Stomach (tissue), 4 donors: Measurements from ENCODE around the gene ELMO1.

ENCODE experiments used
- POLR2A ChIP-seq, 4 donors: fragments of 450-650 bp; IDR thresholded peaks; one replicate each; pipeline ENCODE4 v1.6.1; 2016; ENCODE audit warnings: antibody characterized with exemption in 4 of 4, control low read depth in 2 of 4, mild to moderate bottlenecking in 1 of 4, moderate library complexity in 1 of 4
- POLR2AphosphoS5 ChIP-seq, 3 donors: sonication (generic); formaldehyde crosslinking; IDR thresholded peaks; one replicate each; pipeline ENCODE4 v1.6.1; 2016; ENCODE audit warnings: antibody characterized with exemption in 3 of 3
- TF ChIP-seq, protein P1 (sequence below), 7 experiments: fragments of 450-650 bp in 4 of 7; fragments of 200-600 bp in 3 of 7; sonication (generic) in 3 of 7; IDR thresholded peaks; one replicate each; pipeline ENCODE4 v1.5.1; 2016 to 2019; ENCODE audit warnings: antibody characterized with exemption in 7 of 7, control low read depth in 2 of 7, mild to moderate bottlenecking in 1 of 7

DNA sequence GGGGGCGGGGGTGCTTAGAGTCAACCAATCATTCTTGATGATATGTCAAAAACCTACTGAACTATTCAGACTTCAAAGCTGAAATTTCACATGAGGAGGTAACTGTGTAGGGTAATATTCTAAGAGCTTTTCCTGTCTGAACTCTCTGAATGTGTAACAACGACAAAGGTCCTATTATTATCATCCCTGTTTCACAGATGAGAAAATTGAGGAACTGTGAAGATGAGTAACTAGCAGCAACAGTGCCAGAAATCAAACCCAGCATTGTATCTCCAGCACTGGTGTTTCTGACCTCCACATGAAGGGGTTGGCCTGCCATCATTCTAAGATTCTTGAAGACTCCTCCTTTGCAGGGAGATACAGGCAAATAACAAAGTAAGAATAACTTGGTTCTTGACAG lies 429.7 kb downstream of the ELMO1 start:
- TF ChIP-seq, protein P1, sequence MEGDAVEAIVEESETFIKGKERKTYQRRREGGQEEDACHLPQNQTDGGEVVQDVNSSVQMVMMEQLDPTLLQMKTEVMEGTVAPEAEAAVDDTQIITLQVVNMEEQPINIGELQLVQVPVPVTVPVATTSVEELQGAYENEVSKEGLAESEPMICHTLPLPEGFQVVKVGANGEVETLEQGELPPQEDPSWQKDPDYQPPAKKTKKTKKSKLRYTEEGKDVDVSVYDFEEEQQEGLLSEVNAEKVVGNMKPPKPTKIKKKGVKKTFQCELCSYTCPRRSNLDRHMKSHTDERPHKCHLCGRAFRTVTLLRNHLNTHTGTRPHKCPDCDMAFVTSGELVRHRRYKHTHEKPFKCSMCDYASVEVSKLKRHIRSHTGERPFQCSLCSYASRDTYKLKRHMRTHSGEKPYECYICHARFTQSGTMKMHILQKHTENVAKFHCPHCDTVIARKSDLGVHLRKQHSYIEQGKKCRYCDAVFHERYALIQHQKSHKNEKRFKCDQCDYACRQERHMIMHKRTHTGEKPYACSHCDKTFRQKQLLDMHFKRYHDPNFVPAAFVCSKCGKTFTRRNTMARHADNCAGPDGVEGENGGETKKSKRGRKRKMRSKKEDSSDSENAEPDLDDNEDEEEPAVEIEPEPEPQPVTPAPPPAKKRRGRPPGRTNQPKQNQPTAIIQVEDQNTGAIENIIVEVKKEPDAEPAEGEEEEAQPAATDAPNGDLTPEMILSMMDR (IDR thresholded peaks at IDR 0.05): no peak
- TF ChIP-seq POLR2A (IDR thresholded peaks at IDR 0.05) (no peak), POLR2AphosphoS5 (IDR thresholded peaks at IDR 0.05) (no peak)
